HG02642 (cell line): ENCODE results near the gene SEH1L.
"Not testable (repeated sequence)": the region's sequence is repeated elsewhere in the genome, so short reads cannot be mapped to it uniquely, and the experiment has no call there.

Experiments used
- ATAC-seq: cut with Tn5 transposase; IDR thresholded peaks from one replicate; pipeline ENCODE4 v1.9.1; 2021; ENCODE audit warnings: mild to moderate bottlenecking; ENCODE audit not compliant: unreplicated experiment, poor library complexity

Gene SEH1L

GRCh38 chr18:12939162-12939561 is 8.6 kb upstream of the SEH1L start:
- no peak for ATAC-seq

GRCh38 chr18:12943215-12943614 is 4.6 kb upstream of the SEH1L start:
- no peak for ATAC-seq

GRCh38 chr18:12944709-12945108 is 3.1 kb upstream of the SEH1L start:
- ATAC-seq, result no peak

GRCh38 chr18:12946549-12947284 is 1.1 kb upstream of the SEH1L start:
- ATAC-seq, result peak; percentile 3

GRCh38 chr18:12948050-12948804 is 416 bp downstream of the SEH1L start:
- ATAC-seq, result peak; percentile 80

GRCh38 chr18:12958478-12958877 is 10.7 kb downstream of the SEH1L start:
- no peak for ATAC-seq

GRCh38 chr18:12960395-12960794 is 12.6 kb downstream of the SEH1L start:
- no peak for ATAC-seq

GRCh38 chr18:12960853-12961397 is 13.1 kb downstream of the SEH1L start:
- no peak for ATAC-seq

GRCh38 chr18:12963069-12963468 is 15.3 kb downstream of the SEH1L start:
- ATAC-seq, result no peak

- no peak for ATAC-seq
These were observed 20.3 kb downstream of the SEH1L start for GRCh38 chr18:12968115-12968514.

GRCh38 chr18:12968619-12969018 is 20.8 kb downstream of the SEH1L start:
- no peak for ATAC-seq

GRCh38 chr18:12973562-12974213 is 25.9 kb downstream of the SEH1L start:
- ATAC-seq, result no peak

- ATAC-seq, result no peak
These were observed 27.7 kb downstream of the SEH1L start for GRCh38 chr18:12975488-12975887.

GRCh38 chr18:12976305-12976704 is 28.5 kb downstream of the SEH1L start:
- no peak for ATAC-seq

- ATAC-seq, result not testable (repeated sequence)
These were observed 32.3 kb downstream of the SEH1L start for GRCh38 chr18:12980065-12980464.

GRCh38 chr18:12989397-12990122 is 41.7 kb downstream of the SEH1L start:
- no peak for ATAC-seq

GRCh38 chr18:12990123-12990475 is 42.3 kb downstream of the SEH1L start:
- no peak for ATAC-seq

- no peak for ATAC-seq
These were observed 42.8 kb downstream of the SEH1L start for GRCh38 chr18:12990641-12990966.

- ATAC-seq, result peak; percentile 89
These were observed 43.4 kb downstream of the SEH1L start, which contains the start of gene CEP192 for GRCh38 chr18:12990967-12991820. Gene CEP192, plus strand, starts transcription at chr18:12991362. Its CDS starts 8,063 bp downstream, at chr18:12999425.

- ATAC-seq, result no peak
These were observed 44.0 kb downstream of the SEH1L start for GRCh38 chr18:12991821-12992179.
